Hypothalamus (tissue), 51 donors: ENCODE results near the gene GUK1.
"Not testable (repeated sequence)": the region's sequence is repeated elsewhere in the genome, so short reads cannot be mapped to it uniquely, and the experiment has no call there.

Experiments
- DNase-seq, 51 donors: peaks; one replicate each; lab custom pipeline; 2025; lab: John Stamatoyannopoulos, UW

GUK1 gene

GRCh38 chr1:228104526-228105269, 35.4 kb upstream of the GUK1 start:
- no peak for DNase-seq

GRCh38 chr1:228105270-228105995, 34.6 kb upstream of the GUK1 start:
- DNase-seq = no peak

GRCh38 chr1:228105996-228106799, 33.9 kb upstream of the GUK1 start:
- DNase-seq = no peak

- no peak for DNase-seq
These were observed 33.4 kb upstream of the GUK1 start for GRCh38 chr1:228106800-228107054.

- no peak for DNase-seq
These were observed 32.4 kb upstream of the GUK1 start for GRCh38 chr1:228107636-228108035.

- no peak for DNase-seq
These were observed 31.9 kb upstream of the GUK1 start for GRCh38 chr1:228108055-228108690.

- DNase-seq = no peak
These were observed 31.4 kb upstream of the GUK1 start for GRCh38 chr1:228108742-228109072.

- peak; percentile 72 to 100 (median 98) for DNase-seq
These were observed 30.8 kb upstream of the GUK1 start, which contains the start of gene MRPL55 for GRCh38 chr1:228109073-228109961. Gene MRPL55, minus strand, starts transcription at chr1:228109299. Its CDS starts 1,039 bp downstream, at chr1:228108260.

GRCh38 chr1:228109962-228110488, 30.1 kb upstream of the GUK1 start:
- no peak for DNase-seq

GRCh38 chr1:228110556-228110955, 29.5 kb upstream of the GUK1 start:
- no peak for DNase-seq

- not testable (repeated sequence) for DNase-seq
These were observed 28.8 kb upstream of the GUK1 start for GRCh38 chr1:228111315-228111714.

GRCh38 chr1:228112167-228112566, 27.9 kb upstream of the GUK1 start:
- DNase-seq = no peak

- DNase-seq = no peak
These were observed 27.5 kb upstream of the GUK1 start for GRCh38 chr1:228112617-228113016.

- DNase-seq = no peak
These were observed 25.3 kb upstream of the GUK1 start for GRCh38 chr1:228114827-228115226.

GRCh38 chr1:228117335-228117734, 22.7 kb upstream of the GUK1 start:
- DNase-seq = no peak

GRCh38 chr1:228118040-228118439, 22.0 kb upstream of the GUK1 start:
- DNase-seq = no peak

- DNase-seq = no peak
These were observed 19.7 kb upstream of the GUK1 start for GRCh38 chr1:228120351-228120750.

GRCh38 chr1:228120857-228121489, 19.1 kb upstream of the GUK1 start:
- DNase-seq = no peak

- DNase-seq = no peak
These were observed 17.1 kb upstream of the GUK1 start for GRCh38 chr1:228122921-228123441.
